HG03097 (cell line): ENCODE results near the gene MCHR1.

Experiments
- ATAC-seq: cut with Tn5 transposase; IDR thresholded peaks from one replicate; pipeline ENCODE4 v1.9.1; 2021; ENCODE audit not compliant: unreplicated experiment, low FRiP score

The MCHR1 gene

GRCh38 chr22:40720538-40721256 lies 41.4 kb downstream of the MCHR1 start:
- no peak for ATAC-seq

DNA sequence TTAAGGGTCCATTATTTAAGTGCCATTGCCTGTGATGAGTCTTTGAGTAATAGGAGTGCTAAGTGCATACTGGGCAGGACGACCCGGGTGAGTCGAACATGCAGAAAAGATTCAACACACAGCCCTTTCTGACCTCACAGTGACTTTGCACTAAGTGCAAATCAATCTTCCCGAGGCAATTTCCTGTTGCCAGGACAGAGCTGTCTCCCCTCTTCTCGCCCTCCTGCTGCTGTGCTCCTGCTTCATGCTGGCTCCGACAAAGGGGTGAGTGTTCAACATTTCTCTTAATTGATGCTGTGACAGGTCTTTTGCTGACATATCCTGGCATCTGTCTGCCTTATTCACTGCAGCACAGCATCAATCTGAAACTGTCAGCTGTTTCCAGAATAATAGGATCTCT lies 42.0 kb downstream of the MCHR1 start:
- ATAC-seq: no peak

DNA sequence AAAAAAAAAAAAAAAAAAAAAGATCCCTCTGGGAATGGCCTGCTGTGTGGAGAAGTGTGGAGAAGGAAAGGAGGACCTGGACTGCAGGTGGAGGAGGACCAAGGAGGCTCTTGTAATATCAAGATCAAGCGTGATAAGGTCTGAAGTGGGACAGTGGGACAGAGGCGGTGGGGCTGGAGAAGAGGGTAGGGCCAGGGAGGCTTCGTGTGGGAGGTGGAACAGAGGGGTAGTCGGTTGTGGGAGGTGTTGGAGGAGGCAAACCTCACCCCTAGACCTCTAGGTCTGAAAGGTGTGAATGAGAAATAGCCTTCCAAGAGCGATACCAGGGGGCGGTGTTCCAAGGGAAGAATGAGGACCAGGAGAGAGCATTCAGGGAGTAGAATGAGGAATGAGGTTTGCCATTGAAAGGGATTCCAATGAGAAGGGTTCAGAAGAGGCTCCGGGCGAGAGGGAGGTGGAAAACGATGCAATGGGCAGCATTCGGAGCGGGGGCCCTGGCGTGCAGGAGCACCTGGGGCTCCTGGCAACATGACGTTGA lies 44.2 kb downstream of the MCHR1 start:
- ATAC-seq: no peak

DNA sequence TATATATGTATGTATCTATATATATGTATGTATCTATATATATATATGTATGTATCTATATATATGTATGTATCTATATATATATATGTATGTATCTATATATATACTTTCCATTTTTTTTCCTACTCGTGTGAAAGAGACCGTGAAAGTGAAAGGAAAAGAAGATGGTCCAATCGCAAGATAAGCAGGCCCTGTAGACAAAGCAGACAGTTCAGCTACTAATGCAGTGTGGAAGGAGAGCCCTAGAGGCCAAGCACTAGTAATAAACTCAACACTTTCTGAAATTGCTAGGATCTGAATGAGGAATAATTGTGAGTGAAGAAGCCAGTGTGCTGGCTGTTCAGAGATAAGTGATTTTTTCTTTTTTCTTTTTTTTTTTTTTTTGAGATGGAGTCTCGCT lies 47.2 kb downstream of the MCHR1 start:
- ATAC-seq: no peak

DNA sequence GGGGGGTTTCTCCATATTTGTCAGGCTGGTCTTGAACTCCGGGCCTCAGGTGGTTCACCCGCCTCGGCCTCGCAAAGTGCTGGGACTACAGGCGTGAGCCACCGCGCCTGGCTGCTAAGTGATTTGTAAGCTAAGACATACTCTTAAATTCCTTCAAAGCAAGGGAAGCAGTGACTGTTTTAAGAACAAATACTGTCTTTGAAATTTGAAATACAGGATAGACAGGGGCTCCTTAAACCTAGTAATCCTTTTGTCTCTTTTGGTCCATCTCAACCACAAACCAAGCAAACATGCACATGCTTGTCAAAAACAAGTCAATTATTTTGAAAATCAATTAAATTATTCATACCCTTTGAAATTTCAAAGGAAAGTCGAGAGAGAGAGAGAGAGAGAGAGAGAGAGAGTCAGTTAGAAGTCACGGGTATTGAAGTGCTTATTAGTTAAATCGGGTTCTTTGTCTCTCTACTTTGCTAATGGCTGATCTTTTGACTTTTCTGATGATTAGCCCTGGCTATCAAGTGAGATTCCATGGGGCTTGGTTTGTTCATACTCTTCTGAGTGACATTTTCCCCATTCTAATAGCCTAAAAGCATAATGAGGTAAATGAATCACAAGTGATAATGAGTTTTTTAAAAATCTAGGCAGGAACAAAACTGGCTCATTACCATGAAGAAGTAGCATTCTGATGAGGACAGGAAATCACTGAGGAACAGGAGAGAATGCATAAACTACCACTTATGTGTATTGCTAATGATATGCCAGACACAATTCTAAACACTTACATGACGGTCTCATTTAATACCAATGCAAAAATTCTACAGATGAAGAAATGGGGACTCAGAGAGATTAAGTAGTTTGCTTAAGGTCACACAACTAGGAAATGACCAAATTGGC lies 48.0 kb downstream of the MCHR1 start:
- ATAC-seq: no peak

GRCh38 chr22:40727964-40728615 lies 48.8 kb downstream of the MCHR1 start:
- ATAC-seq: no peak

- ATAC-seq: no peak
These were observed 49.5 kb downstream of the MCHR1 start for GRCh38 chr22:40728731-40729189.

DNA sequence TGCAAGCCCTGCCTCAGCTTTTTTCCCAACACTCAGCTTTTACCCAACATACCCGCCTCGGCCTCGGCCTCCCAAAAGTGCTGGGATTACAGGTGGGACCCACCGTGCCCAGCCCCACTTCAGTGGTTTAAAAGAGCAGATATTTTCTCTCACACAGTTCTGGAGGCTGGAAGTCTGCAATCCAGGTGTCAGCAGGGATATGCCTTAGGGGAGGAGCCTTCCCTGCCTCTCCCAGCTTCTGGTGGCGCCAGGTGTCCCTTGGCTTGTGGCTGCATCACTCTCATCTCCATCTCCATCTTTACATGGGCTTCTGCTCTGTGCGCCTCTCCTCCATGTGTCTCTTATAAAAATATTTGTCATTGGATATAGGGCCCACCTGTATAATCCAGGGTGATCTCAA lies 50.0 kb downstream of the MCHR1 start:
- no peak for ATAC-seq
